HG02938 (cell line): Measurements from ENCODE around the gene EEF1AKMT2.

Experiments
- ATAC-seq: cut with Tn5 transposase; IDR thresholded peaks from one replicate; pipeline ENCODE4 v1.9.1; 2021; ENCODE audit warnings: mild to moderate bottlenecking, moderate library complexity; ENCODE audit not compliant: unreplicated experiment

The EEF1AKMT2 gene

DNA sequence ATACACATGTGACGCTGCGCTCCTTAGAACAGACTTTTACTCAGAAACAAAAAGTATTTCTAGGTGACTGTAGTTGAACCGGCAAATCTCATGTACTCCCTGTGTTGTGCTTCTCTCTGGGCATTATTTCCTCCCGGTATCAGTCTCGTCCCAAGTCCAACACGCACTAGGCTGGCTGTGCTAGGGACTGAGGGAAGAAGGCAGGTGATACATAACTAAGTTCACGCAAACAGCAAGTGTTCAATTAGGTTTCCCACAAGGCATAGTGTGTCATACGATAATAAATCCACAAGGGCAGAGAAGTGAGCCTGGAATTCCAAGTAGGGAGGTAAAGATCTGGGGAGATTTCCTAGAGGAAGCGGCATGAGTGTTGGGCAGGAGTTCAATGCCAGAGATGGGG, 67.9 kb downstream of the EEF1AKMT2 start:
- ATAC-seq = no peak

DNA sequence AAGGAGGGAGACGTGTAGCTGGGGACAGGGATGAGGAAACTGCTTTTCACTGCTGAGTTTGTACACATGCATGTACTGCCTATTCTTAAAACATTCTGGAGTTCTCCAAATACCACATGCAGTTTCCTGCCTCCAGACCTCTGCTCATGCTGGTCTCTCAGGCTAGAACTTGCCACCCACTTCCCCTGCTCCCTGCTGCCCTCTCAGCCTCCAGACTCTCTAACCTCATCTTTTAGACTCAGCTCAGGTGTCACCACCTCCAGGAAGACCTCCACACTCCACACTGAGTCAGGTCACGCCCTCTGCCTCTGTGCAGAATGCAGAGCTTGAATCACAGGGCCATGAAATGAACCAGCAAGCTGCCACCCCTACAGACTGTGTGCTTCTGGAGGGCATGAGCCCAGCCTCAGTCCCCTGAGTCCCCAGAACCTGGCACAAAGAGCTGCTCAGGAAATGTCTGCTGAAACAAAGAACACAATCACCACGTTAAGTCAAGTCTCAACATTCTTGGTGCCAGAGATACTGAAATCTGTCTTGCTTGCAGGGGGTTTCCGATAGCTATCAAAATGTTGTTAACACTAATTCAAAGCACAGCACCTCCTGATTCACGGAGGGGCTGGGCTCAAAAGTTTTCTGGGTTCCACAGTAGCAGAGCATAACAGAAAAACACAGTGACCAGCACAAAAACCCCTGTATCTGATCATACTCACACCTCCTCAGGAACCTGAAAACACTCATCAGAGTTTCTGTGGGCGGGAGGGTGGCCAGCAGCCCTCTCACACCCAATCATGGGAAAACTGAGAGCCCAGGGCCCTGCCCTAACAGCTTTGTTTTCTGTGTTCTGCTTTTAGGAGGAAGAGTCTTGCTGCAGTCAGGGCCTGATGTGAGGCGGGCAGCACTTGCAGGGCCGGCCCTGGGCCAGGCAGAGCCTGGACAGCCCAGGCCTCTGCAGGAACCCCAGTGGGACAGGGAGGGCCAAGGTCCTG, 68.6 kb downstream of the EEF1AKMT2 start:
- ATAC-seq = peak; percentile 59

DNA sequence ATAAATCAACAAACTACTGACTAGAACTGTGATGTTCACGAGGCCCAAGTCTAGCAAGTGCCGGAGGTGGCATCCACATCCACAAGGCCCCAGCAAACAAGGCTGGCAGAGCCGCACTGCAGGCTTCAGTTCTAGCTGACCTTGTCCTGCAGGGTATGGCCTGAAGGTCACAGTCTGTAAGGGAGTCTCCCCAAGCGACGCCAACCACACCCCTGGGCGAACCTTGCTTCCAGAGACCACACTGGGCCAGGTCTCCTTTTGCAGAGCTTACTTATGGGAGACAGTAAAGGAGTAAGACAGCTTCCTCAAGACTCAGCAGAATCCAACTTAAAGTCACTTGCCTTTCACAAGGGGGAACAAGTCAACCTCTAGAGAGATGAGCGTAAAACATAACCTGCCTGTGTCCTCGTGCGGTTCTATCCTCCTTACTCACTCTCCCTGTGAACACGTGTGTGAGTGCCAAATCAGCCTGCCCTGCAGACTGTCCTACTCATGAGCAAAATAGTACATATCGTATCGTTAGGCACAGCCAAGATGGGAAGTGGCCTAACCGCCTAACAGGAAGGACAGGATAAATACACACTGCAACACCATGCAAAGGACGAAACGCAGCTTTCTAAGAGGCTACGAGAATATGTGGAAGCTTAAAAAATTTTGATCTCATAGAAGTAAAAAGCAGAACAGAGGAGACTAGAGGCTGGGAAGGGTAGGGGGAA, 70.2 kb downstream of the EEF1AKMT2 start:
- no peak for ATAC-seq

DNA sequence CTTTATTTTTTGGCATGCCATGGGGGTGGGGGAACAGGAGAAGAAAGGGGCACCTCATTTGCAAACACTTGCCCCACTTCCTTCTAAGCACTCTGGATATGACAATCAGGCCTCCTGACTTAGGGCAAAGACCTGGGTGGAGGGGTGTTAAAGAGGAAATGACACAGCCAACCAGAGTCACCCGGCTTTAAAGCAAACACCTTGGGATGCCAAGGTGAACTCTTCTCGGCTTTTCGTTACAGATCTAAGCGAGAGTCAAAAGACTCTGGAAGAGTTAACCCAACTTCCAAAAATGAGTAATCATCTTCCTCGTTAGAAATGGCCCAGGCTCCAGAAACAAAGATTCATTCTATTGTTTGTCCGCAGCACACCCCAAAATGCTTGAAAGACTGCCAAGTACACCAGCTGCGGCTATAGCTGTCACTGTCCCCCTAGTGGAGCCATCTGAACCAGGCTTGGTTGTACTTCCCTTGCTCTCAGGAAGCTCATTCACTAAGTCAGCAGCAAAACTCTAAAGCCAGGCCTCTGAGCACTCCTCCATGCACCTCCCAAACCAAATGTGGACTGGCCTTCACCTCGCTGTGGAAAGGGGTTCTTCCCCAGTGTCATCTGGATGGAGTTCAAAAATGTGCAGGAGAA, 72.4 kb downstream of the EEF1AKMT2 start:
- peak; percentile 39 for ATAC-seq

DNA sequence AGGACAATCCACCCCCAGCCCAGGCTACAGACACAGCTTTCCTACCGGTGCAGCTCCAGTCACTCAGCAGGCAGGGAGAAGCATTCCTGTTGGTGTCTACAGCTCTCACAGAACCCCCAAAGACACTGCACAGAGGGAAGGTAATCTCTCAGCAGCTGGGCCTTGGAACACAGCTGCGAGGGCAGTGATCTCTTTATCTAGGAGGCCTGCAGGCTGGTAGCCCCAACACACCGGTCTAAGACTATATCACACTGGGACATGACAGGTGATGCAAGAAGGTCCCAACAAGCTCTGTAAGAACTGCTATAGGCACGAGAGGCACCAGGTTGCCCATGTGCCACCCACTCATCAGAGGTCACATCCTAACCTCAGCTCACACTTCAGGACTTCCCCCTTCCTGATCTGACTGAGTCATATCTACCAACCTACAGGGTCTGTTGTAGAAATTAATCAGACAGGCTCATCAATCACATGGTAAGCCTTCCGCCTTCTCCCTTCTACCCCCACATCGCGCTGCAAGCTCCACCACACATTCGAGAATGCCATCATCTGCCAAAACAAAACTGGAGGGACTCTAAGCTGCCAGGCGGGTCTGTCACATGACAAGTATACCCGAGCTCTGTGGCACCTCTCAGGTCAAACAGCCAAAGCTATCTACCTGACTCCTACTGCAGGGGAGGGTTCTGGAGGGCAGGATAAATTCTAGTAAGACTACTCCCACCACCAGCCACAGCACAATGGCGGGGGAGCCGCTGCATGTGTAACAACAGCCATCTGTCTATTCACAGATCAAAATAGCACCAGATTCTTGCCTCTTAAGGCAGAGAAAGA, 73.6 kb downstream of the EEF1AKMT2 start:
- ATAC-seq = peak; percentile 53

DNA sequence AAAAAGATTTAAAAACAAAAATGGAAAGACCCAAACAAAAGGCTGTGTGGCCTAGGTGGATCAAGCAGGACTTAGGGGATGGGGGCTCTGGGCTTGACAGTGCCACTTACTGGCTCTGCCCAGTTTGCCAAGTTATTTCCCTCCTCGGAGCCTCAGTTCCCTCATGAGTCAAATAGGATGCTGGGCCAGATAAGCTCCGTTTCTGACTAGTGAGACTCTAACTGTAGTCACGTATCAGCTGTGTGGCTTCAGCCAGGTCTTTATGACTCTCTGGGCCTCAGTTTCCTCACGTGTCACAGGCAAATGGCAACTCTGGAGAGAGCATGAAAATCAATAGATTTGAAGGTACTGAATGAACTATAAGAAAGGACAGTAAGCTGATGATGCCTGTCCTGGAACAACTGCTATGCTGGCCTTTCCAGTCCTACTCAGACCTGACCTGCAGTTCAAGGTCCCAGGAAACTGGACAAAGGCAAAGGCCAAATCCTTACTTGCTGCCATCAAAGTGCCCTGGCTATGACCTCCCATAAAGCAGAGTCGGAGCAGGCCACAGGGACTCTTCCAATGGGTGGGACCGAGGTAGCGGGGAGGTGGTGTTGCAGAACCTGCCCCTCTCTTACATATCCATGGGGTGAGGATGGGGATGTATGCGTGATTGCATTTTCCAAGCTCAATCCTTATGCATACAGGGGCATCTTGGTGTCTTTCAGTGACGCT, 74.5 kb downstream of the EEF1AKMT2 start:
- ATAC-seq = no peak

DNA sequence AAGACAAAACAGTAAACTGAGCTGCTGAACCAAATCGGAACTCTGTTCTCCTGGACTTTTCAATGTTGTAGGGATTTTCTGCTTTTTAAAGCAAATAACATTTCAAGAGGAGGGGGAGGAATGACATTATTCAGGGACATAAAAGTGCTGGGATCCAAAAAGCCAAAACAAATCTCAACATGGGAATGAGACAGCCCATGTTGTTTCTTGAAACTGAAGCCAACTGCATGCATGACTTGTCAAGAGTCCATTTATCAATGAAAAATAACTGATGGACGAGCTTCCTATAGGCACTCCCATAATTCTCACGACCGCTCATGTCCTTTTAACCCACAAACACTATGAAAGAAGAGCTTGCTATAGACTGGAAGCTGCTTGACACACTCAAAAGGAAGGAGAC, 75.3 kb downstream of the EEF1AKMT2 start:
- ATAC-seq = no peak

DNA sequence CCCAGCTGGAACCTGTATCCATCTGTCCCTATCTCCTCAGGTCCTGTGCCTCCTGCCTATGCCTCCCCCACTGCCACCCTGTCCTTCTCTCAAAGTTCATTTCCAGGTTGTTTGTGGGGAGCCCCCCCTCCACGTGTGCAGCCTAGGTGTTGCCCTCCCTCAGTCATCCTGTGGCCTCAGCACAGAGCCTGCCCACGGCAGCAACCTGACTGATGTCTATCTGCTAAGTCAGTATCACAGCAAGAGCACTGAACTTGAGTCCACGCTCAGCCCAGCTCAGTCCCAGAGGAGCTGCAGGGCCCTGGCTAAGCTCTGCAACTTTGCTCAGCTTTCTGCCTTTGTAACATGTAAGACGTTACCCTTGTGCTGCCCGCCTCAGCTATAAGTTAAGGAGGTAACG, 76.2 kb downstream of the EEF1AKMT2 start:
- ATAC-seq = no peak

DNA sequence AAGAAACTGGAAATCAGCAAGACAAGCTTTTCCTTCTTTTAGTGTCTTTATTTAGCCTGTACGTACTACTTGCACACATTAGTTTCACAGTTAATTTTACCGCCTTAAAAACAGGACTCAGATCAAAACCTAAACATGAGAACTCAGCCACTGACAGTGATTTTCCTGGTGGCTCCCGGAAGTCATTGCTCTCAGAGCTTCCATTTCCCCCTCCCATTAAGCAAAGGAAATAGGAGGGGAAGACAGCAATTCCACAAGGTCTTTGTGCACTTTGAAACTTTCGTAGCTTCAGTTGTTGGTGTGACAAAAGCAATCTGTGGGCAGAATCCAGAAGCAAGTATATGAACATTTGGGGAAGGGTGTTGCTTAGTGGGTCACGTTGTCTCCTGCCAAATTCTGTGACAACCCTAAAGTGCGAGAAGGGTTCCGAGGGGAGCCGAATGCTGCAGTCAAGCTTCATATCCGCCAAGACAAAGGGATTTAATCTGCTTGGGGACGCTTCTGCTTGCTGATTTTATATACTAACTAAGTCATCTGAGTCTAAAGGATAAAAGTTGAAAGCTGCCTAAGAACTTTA, 77.9 kb downstream of the EEF1AKMT2 start:
- no peak for ATAC-seq

DNA sequence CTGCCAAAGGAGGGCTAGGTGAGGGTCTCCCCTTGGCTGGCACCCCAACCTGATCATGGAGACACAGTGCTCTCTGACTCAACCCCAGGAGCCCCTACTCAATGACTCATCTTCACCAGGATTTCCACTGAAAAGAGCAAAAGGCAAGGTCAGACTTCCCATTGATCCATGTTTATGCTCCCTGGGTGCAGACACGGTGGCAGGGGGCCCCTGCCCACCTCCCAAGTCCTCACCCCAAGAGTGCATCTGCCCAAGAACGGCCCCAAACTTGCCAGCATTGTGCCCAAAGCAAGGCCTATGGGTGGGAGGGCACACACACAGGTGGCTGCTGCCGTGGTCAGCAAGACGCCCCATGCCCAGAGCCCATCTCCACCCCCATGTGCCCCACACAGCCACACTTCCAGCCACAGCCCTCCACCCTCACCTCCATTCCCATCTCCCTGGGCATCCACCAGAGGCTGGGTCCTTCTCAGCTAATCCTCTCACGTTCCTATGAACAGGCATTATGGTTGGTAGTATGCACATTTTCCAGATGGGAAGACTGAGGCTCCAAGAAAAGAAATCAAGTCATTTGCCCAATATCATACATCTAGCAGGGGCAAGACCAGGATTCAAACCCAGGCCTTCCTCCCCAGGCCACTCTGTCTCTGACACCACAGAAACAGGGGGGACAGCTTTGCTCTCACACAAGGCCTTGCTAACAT, 78.8 kb downstream of the EEF1AKMT2 start:
- ATAC-seq = no peak

DNA sequence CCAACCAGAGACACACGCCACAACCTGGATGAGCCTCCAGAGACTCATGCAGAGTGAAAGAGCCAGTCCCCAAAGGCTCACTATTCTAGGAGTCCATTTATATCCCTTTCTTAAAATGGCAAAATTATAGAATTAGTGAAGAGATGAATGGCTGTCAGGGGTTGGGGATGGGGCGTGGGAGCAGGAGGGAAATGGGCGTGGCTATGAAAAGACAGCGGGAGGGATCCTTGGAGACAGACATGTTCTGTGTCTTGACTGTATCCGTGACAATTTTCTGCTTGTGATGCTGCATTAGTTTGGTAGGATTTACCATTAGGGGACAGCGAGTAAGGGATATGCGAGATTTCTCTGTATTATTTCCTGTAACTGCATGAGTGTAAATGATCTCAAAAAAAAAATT, 80.5 kb downstream of the EEF1AKMT2 start:
- ATAC-seq = no peak

DNA sequence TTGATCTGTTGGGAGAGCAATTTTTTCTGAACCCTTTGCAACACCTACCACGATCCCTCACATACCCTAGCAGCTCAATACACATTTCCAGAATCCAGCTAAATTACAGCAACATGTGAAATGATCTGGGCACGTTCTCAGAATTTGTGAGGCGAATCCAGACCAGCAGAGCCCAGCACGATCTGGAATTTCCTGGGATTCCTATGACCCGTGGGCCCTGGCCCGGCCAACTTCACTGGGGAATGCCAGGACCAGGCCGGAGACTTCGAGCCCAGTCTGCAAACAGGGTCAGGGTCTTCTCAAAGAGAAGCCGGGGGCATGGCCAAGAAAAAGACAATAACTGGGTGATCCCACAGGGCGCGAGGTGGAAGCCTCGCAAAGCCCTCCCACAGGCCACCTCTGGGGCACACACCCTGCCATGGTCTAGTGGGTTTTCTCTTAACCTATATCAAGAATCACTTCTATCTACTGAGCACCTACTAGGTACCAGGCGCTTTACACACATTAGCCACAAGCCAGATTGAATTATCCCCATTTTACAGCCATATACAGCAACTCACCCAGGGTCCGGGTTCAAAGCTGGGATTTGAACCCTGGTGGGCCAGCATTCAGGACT, 81.3 kb downstream of the EEF1AKMT2 start:
- no peak for ATAC-seq

DNA sequence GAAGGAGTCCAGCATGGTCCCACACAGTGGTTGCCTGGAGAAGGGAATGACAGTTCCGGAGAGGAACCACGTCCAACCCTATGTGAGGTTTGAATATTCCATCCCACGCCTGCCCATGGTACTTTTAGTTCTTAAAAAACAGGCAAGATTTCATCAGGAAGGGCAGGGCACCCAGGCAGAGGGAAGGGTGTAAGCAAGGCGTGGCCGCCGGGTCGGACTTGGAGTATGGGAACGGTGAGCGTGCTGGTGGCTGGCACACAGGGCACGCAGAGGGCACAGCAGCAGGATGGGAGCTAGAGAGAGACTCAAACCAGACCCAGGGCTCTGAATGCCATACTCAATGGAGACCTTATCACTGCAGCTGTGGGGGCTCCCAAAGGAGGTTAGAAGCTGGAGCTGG, 81.8 kb downstream of the EEF1AKMT2 start:
- no peak for ATAC-seq

DNA sequence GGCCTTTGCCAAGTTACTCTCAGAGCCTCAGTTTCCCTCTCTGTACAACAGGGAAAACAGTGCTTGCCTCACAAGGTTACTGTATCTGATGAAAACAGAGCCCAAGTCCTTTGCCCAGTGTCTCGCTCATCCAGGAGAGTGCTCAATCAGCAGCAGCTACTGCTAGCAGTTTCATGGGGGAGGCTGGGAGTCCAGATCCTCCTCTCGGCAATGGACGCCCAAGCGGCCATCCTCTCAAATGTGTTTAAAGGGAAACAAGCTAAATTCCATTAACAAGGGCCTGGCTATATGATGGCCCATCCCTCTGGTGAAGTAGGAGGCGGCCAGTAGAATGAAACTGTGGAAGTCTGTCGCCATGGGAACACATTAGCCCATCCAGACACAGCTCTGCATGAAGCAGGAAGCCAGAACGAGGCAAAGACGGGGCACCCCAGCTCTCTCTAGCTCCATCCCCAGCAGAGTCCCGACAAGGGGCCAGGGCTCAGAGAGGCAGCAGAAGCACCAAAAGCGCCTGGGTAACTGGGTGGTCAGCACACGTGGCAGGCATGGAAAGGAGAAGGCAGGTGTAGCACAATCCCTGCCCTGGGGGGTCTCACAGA, 82.7 kb downstream of the EEF1AKMT2 start:
- ATAC-seq = no peak

DNA sequence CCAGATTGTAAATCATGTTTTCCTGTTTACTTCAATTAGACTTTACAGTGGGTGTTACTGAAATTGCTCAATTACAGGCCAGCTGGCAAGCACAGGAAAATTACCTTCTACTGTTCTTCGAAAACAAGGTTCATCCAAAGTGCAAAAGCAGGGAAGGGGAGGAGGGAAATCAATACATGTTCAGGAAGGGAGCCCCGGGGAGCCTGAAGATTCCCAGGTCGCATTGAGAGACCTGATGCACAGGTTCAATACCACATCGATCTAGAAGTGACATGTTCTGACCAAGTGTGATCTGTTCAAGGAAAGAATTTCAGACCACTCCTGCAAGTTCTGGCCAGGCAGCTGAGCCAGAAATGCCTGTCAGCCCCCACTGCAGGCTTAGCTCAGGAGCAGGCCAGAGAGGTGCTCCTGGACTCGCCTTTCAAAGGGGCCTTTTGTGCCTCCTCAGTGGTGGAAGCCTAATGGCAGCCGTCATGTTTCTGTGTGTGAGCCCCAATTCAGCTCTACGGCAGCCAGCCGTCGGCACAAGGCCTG, 83.4 kb downstream of the EEF1AKMT2 start:
- no peak for ATAC-seq
